CD4-positive, alpha-beta T cell treated with Interferon gamma for 1 hour (primary cell): Measurements from ENCODE around the gene FAF1.
"Not testable (repeated sequence)": the region's sequence is repeated elsewhere in the genome, so short reads cannot be mapped to it uniquely, and the experiment has no call there.

Experiments
- DNase-seq: peaks from one replicate; pipeline ENCODE4 v3.0.0-alpha.2; 2020

FAF1 gene

DNA sequence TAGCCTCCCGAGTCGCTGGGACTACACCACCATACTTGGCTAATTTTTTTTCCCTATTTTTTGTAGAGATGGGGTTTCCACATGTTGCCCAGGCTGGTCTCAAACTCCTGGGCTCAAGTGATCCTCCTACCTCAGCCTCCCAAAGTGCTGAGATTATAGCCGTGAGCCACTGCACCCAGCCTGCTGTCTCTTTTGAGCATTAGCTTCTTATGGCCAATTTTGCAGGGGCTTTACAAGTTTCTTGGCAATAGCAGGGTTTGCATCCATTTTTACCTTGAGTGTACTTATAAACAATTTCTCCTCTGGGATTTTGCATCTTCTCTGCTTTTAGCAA, 432.1 kb downstream of the FAF1 start:
- DNase-seq = not testable (repeated sequence)

GRCh38 chr1:50527249-50527986, 432.6 kb downstream of the FAF1 start:
- no peak for DNase-seq

DNA sequence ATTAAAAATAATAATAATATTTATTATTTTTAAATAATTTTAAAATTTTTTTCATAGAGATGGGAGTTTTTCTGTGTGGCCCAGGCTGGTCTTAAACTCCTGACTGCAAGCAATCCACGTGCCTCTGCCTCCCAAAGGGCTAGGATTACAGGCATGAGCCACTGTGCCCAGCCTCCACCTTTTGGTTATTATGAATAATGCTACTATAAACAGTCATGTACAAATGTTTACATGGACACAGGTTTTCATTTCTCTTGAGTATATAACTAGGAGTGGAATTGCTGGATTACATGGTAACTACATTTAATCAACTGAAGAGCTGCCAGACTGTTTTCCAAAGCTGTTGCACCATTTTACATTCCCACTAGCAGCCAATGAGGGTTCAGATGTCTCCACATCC, 433.6 kb downstream of the FAF1 start:
- no peak for DNase-seq

DNA sequence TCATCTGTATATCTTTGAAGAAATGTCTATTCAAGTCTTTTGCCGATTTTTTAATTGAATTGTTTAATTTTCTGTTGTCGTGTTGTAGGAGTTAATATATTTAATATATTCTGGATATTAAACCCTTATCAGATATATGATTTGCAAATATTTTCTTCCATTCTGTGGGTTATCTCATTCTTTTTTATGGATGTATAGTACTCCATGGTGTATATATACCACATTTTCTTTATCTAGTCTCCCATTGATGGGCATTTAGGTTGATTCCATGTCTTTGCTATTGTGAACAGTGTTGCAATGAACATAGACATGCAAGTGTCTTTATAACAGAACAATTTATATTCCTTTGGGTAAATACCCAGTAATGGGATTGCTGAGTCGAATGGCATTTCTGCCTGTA, 436.5 kb downstream of the FAF1 start:
- no peak for DNase-seq

DNA sequence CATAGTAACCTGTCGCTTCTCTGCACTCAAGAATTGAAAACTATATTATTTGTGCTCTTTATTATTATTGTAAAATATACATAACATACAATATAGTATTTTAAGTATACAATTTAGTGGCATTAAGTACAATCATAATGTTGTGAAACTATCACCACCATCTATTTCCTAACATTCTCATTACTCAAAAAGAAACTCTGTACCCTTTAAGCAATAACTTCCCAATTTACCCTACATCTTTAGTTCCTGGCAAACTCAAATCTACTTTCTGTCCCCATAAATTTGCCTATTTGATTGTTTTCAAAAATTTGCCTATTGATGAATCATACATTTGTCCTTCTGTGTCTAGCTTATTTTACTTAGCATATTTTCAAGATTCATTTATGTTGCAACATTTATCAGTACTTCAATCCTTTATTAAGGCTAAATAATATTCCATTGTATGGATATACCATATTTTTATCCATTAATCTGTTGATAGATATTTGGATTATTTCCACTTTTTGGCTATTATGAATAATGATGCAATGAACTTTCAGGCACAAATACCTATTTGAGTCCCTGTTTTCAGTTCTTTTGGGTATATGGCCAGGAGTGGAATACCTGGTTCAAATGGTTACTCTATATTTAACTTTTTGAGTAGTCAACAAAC, 437.2 kb downstream of the FAF1 start:
- no peak for DNase-seq

DNA sequence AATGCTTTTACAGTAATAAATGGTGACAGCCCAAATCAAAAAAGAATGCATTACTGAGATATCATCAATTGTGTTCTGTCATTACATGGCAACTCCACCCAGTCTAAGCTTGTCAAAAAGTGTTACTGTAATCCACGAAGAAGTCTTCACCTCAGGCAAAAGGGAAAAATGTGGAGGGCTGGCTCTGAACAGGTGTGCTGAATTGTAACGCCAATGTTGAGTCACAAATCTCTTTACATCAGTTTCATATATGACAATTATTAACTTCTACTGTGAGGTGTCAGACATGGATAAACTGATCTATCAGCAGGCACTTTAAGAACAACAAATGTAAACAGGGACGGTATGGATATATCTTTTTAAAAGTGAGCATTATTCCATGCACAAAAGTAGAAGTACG, 438.4 kb downstream of the FAF1 start:
- DNase-seq = no peak

DNA sequence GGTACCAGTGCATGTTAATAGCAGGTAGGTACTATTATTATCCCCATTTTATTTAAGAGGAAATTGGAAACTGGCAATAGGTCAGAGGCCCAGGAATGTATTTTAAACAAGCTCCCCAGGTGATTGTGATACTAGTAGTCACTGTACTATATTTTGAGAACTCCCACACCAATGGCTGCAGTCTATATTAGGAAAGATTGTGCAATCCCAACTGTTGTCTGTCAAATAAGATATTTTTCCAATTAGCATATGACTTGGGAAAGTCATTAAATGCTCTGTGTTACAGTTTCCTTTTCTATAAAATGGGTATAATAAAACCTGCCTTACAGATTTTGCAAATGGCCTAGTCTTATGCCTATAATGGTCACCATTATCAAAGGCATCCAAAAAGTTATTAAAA, 442.6 kb downstream of the FAF1 start:
- no peak for DNase-seq

GRCh38 chr1:50516056-50516455, 444.0 kb downstream of the FAF1 start:
- no peak for DNase-seq

- no peak for DNase-seq
These were observed 452.0 kb downstream of the FAF1 start for GRCh38 chr1:50508040-50508586.

DNA sequence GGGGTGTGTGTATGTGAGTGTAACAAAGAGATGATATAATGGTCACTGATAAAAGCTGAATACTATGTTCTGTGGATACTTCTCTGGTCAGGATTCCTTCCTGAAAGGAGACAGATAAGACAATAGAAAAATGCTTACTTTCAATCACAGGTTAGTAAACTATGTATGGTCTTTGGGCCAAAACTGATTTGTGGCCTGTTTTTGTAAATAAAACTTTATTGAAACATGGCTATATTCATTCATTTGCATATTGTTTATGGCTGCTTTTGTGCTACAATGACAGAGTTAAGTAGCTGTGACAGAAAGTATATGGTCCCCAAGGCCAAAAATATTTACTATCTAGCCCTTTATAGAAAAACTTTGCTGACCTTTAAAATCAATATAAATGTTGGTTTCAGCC, 454.6 kb downstream of the FAF1 start:
- no peak for DNase-seq

- DNase-seq = no peak
These were observed 456.6 kb downstream of the FAF1 start for GRCh38 chr1:50503515-50503914.

DNA sequence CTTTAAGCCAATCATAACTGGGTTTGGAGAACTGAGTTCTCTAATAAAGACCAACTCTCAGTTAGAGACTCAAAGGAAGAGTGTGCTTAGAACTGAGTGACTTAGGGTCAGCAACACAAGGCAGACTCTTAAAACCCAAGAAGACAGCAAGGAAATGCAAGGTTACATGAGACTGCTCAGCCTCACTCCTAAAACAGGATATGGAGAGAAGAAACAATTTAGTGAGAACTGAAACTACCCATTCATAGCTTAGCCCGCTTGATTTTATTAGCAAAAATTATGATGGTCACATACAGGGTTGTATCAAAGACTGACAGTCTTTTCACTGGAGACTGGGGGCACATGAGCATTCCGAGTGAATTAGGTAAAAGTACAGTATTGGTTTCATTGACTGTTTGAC, 457.9 kb downstream of the FAF1 start:
- no peak for DNase-seq

GRCh38 chr1:50497007-50497406, 463.1 kb downstream of the FAF1 start:
- DNase-seq = no peak

DNA sequence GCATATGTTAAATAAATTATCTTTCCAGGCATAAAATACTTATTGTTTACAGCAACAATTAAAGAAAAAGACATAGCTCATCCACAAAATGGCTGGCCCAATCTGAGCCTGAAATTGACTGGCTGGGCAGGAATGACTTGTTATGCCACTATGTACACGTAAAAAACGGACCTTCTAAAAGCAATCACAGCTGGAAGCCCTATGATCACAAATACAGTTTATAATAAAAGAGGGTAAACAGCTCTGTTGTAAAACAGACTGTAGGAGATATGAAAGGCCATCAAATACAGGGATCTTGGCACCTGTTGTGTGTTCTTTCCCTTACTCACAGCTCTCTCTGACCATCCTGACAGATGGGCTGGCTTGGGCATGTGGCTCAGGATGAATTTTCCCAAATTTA, 466.4 kb downstream of the FAF1 start:
- DNase-seq = no peak

DNA sequence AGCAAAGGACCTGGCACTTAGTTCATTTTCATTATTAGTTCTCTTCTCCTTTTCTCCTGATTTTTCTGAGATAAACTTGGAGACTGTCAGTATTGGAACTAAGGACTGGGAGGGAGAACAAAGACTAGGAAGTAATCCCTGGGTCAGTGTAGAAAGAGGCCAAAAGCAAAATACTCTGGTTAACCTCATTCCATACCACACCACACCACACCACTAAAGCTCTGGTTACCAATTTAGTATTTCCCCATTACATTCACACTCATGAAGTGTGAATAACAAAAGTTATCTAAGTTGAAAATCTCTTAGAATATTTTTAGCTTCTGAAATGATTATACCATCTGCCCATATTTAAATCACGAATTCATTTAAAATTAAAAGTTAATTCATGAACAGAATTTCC, 467.9 kb downstream of the FAF1 start:
- no peak for DNase-seq

DNA sequence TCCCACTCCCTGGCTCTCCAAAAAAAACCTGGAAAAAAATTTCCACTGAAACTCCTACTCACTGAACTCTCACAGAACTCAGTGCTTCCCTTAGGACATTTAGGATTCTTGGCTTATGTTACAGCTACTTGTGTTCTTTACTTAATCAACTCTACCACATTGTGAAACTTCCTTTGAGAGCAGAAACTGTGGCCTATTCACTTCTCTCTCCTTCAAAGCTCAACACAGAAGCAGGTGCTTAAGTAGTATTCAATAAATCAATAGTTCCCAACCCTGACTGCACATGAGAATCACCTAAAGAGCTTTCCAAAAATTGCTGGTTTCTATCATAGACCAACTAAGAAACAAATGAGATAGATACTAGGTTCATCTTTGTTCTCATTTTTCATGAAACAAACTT, 468.9 kb downstream of the FAF1 start:
- DNase-seq = no peak

DNA sequence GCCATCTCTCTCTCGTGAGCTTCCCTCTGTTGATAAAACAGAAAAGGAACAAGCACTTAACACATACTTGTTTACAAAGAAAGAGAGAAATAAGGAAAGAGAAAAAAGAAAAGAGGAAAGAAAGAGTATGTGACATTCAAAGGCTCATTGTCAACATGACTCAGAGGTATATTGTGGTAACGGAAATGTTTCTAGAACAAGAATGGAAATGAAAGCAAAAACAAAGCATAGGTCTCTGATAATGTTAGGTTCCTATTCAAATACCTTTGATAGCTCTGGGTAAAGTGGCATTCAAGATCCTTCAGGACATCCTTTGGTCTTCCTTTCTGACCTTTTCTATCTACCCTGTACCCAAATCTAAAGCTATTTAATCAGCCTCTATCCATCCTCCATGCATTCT, 469.4 kb downstream of the FAF1 start:
- no peak for DNase-seq

- DNase-seq = no peak
These were observed 471.2 kb downstream of the FAF1 start for GRCh38 chr1:50488876-50489275.

- no peak for DNase-seq
These were observed 471.7 kb downstream of the FAF1 start for GRCh38 chr1:50488356-50488755.

DNA sequence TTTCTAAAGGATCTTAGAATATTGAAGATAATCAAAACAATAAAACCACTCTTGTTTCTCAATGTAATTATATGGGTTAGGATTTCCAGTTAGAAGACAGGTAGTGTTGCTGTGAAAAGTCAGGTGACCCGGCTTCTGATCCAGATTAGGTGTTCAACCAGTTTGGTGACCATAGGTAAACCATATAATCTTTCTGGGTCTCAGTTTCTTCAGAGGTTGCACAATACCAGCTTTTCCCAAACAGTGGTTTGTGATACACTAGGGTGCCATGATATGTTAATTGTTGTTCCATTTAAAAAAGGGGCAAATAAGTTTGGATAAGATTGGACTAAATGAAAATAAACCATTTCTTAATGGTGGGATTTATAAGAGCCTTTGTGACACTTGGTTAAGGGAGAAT, 472.3 kb downstream of the FAF1 start:
- DNase-seq = no peak

- DNase-seq = no peak
These were observed 478.8 kb downstream of the FAF1 start for GRCh38 chr1:50481142-50481736.

- DNase-seq = no peak
These were observed 483.3 kb downstream of the FAF1 start for GRCh38 chr1:50476800-50477199.

GRCh38 chr1:50474859-50475809, 484.9 kb downstream of the FAF1 start:
- DNase-seq = no peak
